ENCODE data around the gene BRD2.
A peak's percentile ranks its signal among the peaks of the same experiment; 100 is the strongest.

BRD2 gene

DNA sequence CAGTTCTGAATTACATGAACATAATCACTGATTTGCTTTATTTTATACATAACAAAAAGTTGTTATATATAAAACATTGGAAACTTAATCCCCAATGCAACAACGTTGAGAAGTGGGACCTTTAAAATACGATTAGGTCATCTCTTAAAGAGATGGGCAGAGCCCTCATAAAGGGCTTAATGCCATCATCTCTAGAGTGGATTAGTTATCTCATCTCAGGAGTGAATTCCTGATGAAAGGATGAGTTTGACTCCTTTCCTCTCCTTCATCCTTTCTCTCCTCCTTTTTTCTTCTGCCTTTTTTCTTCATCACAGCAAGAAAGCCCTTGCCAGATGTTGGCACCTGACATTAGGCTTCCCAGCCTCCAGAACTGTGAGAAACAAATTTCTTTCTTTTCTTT is 27.1 kb downstream of the BRD2 start:
- no peak overlapping the region for H3K4me3 ChIP-seq (replicated peaks; ENCODE audit: low read depth, low read length)
- DNase-seq (ENCODE audit: low read depth), result no peak
- TF ChIP-seq CTCF (IDR thresholded peaks at IDR 0.05; ENCODE audit: low read length, missing control alignments), result no peak

DNA sequence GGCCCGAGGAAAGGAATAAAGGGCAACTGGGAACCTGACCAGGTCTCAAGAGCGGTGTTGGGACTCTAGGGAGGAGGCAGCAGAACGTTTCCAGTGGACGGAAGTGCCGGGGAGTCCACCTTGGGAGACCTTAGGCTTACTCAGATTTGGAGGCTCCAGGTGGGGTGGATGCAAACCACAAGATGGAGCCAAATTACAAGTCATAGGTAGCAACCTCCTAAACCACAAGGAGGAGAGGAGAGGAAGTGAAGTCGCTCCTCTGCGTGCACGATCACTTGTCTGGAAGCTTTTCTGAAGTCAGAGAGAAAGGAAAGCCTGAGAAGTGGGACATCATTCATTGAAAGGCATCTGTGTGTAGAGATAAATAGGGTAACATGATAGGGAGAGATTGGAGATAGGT is 31.7 kb downstream of the BRD2 start:
- no peak overlapping the region for H3K4me3 ChIP-seq (replicated peaks; ENCODE audit: low read depth, low read length)
- TF ChIP-seq CTCF (IDR thresholded peaks at IDR 0.05; ENCODE audit: low read length, missing control alignments), result peak; percentile 23
- DNase-seq (ENCODE audit: low read depth), result peak; percentile 40

DNA sequence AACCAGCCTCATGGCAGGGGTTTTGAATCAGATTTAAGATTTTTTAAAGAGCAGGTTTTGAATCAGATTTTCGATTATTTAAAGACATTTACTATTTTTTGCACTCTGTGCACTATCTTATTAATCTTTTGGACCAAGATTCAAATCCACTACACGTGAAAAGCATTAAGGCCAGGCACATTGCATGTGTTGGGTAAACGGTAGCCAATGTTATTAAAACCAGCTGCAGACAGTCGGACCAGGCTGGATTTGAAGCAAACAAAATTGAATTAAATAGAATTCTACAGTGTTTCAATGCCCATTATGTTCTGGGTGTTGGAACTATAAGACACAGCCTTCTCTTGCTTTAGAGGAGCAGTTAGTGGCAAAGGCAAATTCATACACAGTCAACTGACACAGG is 33.3 kb downstream of the BRD2 start:
- no peak overlapping the region for H3K4me3 ChIP-seq (replicated peaks; ENCODE audit: low read depth, low read length)
- DNase-seq (ENCODE audit: low read depth), result no peak
- no peak for TF ChIP-seq CTCF (IDR thresholded peaks at IDR 0.05; ENCODE audit: low read length, missing control alignments)

DNA sequence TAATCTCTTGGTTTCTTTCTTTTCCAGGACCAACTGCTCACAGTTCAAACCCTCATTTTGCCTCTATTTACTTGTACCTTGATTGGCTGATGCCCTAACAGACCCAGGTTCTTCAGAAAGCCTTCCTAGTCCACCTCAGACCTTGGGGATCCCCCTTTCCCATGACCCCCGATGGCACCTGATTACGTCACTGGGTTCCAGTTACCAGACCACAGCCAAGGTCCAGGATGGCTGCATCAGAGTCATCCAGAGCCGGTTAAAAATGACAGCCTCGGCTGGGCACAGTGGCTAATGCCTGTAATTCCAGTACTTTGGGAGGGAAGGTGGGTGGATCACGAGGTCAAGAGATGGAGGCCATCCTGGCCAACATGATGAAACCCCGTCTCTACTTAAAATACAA is 36.5 kb downstream of the BRD2 start:
- DNase-seq (ENCODE audit: low read depth), result no peak
- no peak overlapping the region for H3K4me3 ChIP-seq (replicated peaks; ENCODE audit: low read depth, low read length)
- TF ChIP-seq CTCF (IDR thresholded peaks at IDR 0.05; ENCODE audit: low read length, missing control alignments), result no peak

DNA sequence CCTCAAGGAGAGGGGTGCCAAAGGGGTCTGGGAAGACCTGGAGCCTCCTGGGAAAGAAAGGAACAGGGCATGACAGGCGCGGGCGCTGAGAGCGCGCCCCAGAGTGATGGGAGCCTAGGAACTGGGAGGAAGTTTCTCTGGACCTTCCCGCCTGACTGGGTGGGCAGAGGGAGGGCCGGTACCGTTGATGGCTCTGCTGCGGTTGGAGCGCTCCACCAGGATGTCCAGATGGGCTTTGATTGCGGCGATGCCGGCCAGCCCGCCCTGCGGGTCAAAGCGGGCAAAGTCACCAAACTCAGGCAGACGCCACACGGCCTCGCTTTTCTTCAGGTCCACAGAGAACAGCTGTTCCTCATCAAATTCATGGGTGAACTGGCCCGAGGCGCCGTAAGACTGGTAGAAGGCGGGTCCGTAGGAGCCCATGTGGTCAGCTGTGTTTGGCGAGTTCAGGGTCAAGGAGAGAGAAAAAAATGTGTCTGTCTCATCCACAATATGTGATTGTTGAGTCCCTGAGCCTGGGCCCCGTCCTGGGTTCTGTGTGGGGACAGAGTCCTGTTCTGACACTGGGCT is 39.5 kb downstream of the BRD2 start:
- no peak for DNase-seq (ENCODE audit: low read depth)
- no peak overlapping the region for H3K4me3 ChIP-seq (replicated peaks; ENCODE audit: low read depth, low read length)
- no peak for TF ChIP-seq CTCF (IDR thresholded peaks at IDR 0.05; ENCODE audit: low read length, missing control alignments)

GRCh38 chr6:33008944-33009861 is 40.8 kb downstream of the BRD2 start, which contains the start of gene HLA-DOA:
HLA-DOA (minus strand) TSS chr6:33009591.
- TF ChIP-seq CTCF (IDR thresholded peaks at IDR 0.05; ENCODE audit: low read length, missing control alignments), result no peak
- no peak within 1 kb of the TSS for H3K4me3 ChIP-seq (replicated peaks; ENCODE audit: low read depth, low read length)
- no peak for DNase-seq (ENCODE audit: low read depth)

All from fibroblast of pulmonary artery (primary cell).